Endothelial cell of umbilical vein (primary cell): ENCODE data around the gene BIN1. TPM values are rescaled to one million over a fixed set of nuclear protein-coding genes. Genes with fewer than 3 reads are reported as not detected.

Source experiments
- BruUV-seq: library from RNA; stranded (reverse); fragments of 400-500 nt; replicated peaks from 2 replicates; lab custom pipeline; 2021; lab: Mats Ljungman, UMichigan
- CTCF ChIA-PET: fragments of 300-600, 350-600 bp; sonication (Branson Sonifier 250); formaldehyde crosslinking; loops from one replicate; lab custom pipeline; 2021; ENCODE audit warnings: antibody characterized with exemption, inconsistent platforms; lab: Charles Lee
- POLR2A ChIA-PET: fragments of 300-600, 350-600 bp; sonication (Branson Sonifier 250); formaldehyde crosslinking; loops from one replicate; lab custom pipeline; 2021; ENCODE audit warnings: antibody characterized with exemption, inconsistent platforms; lab: Charles Lee
- DNase-seq: peaks from one replicate; pipeline ENCODE4 v3.0.0-alpha.2; 2011; ENCODE audit warnings: low read depth, low spot score
- FAIRE-seq: peaks from 2 replicates; lab custom pipeline; 2011; peaks lifted over from hg19 to GRCh38; lab: Jason Lieb, UNC
- H2AFZ ChIP-seq: 2 replicates; pipeline ENCODE4 v1.6.0; 2012; ENCODE audit warnings: low read depth, low read length, control low read depth, inconsistent platforms
- H3K27ac ChIP-seq: 2 replicates; pipeline ENCODE4 v1.5.1; 2011; ENCODE audit warnings: low read depth, mild to moderate bottlenecking, control low read depth, low read length, moderate library complexity; ENCODE audit not compliant: insufficient read depth
- H3K27me3 ChIP-seq, 2 experiments: 2 replicates each; pipeline versions ENCODE4 v1.6.0 to v1.6.1; 2011; ENCODE audit warnings: low read length in 2 of 2, mixed read lengths in 1 of 2; ENCODE audit not compliant: control insufficient read depth in 2 of 2, insufficient read depth in 2 of 2
- H3K36me3 ChIP-seq, 2 experiments: 2 replicates in 1 of 2; 3 replicates in 1 of 2; pipeline ENCODE4 v1.5.1; 2011; ENCODE audit warnings: low read length in 2 of 2, mild to moderate bottlenecking in 1 of 2, moderate library complexity in 1 of 2; ENCODE audit not compliant: control insufficient read depth in 2 of 2, insufficient read depth in 2 of 2; ENCODE audit errors: extremely low read depth in 1 of 2
- H3K4me1 ChIP-seq: 3 replicates; pipeline ENCODE4 v1.5.1; 2011; ENCODE audit warnings: mild to moderate bottlenecking, low read length; ENCODE audit not compliant: control insufficient read depth, insufficient read depth; ENCODE audit errors: extremely low read depth
- H3K4me2 ChIP-seq: 2 replicates; pipeline ENCODE4 v1.6.1; 2011; ENCODE audit warnings: low read length, control low read depth, mixed read lengths; ENCODE audit not compliant: insufficient read depth
- H3K4me3 ChIP-seq, 3 experiments: fragments of 200-600 bp in 1 of 3; sonication (generic), shearing (Covaris generic) in 1 of 3; replicated peaks in 1 of 3; 2 replicates each; pipeline ENCODE4 v1.5.1; 2011 to 2016; ENCODE audit warnings: control low read depth in 3 of 3, low read length in 3 of 3, mild to moderate bottlenecking in 2 of 3, inconsistent platforms in 1 of 3, low read depth in 1 of 3, moderate library complexity in 1 of 3; ENCODE audit not compliant: insufficient read depth in 1 of 3
- H3K79me2 ChIP-seq: 2 replicates; pipeline ENCODE4 v1.6.0; 2012; ENCODE audit warnings: low read length, inconsistent platforms; ENCODE audit not compliant: control insufficient read depth, insufficient read depth
- H3K9ac ChIP-seq: replicated peaks from 2 replicates; pipeline ENCODE3; 2011; ENCODE audit warnings: low read length, control low read depth; ENCODE audit not compliant: insufficient read depth; ENCODE audit errors: extremely low read depth
- H3K9me1 ChIP-seq: replicated peaks from 3 replicates; pipeline ENCODE4 v1.6.0; 2011; ENCODE audit warnings: mild to moderate bottlenecking, low read length; ENCODE audit not compliant: control insufficient read depth, insufficient read depth; ENCODE audit errors: extremely low read depth
- H3K9me3 ChIP-seq: replicated peaks from 2 replicates; pipeline ENCODE4 v1.5.1; 2012; ENCODE audit warnings: low read length, inconsistent platforms; ENCODE audit not compliant: control insufficient read depth, insufficient read depth
- H4K20me1 ChIP-seq: replicated peaks from 2 replicates; pipeline ENCODE3; 2011; ENCODE audit warnings: mild to moderate bottlenecking, low read length; ENCODE audit not compliant: control insufficient read depth, insufficient read depth; ENCODE audit errors: extremely low read depth
- CTCF ChIP-seq, 2 donors: IDR thresholded peaks; 1 replicate in 1 of 2; 2 replicates in 1 of 2; pipeline ENCODE4 v1.5.1; 2011; ENCODE audit warnings: low read length in 2 of 2, mild to moderate bottlenecking in 2 of 2, moderate library complexity in 2 of 2, control low read depth in 1 of 2, inconsistent platforms in 1 of 2, low read depth in 1 of 2; ENCODE audit not compliant: insufficient read depth in 1 of 2; ENCODE audit errors: extremely low read depth in 1 of 2
- FOS ChIP-seq: IDR thresholded peaks from 2 replicates; pipeline ENCODE4 v1.6.1; 2011; ENCODE audit warnings: mild to moderate bottlenecking, low read length, moderate library complexity, borderline replicate concordance; ENCODE audit not compliant: insufficient read depth
- JUN ChIP-seq: IDR thresholded peaks from 2 replicates; pipeline ENCODE4 v1.6.1; 2011; ENCODE audit warnings: borderline replicate concordance, low read depth; ENCODE audit not compliant: insufficient read length, insufficient read depth
- MYC ChIP-seq: IDR thresholded peaks from one replicate; pipeline ENCODE4 v1.6.1; 2011; ENCODE audit warnings: mild to moderate bottlenecking, low read depth, low read length
- POLR2A ChIP-seq: IDR thresholded peaks from 2 replicates; pipeline ENCODE4 v1.6.1; 2012; ENCODE audit warnings: low read depth, mild to moderate bottlenecking, control low read depth, low read length
- POLR2AphosphoS5 ChIP-seq: IDR thresholded peaks from 2 replicates; pipeline ENCODE4 v1.6.1; 2012; ENCODE audit warnings: low read depth, mild to moderate bottlenecking, control low read depth, low read length, moderate library complexity; ENCODE audit not compliant: insufficient read depth
- dilution Hi-C: fragments of 300-500 bp; cut with MboI; formaldehyde crosslinking; loops from one replicate; pipeline ENCODE4 v1.15.0; 2019; ENCODE audit warnings: low sequenced_read_pairs; ENCODE audit not compliant: extremely low pct_ligation_motif_present
- intact Hi-C: fragments of 100-400 bp; cut with micrococcal nuclease; formaldehyde crosslinking; loops from one replicate; pipeline ENCODE4 v1.10.0; 2022
- polyA plus RNA-seq, 4 experiments: library from polyadenylated mRNA; depleted of rRNA in 3 of 4; stranded (reverse) in 3 of 4; unstranded in 1 of 4; fragments of >200 nt; gene quantifications; 2 replicates each; pipeline versions ENCODE4 v1.2.1 to v1.2.3, GENCODE V29; 2011 to 2012; ENCODE audit warnings: missing spikeins in 1 of 4
- total RNA-seq: library from RNA; stranded (reverse); gene quantifications from 2 replicates; pipeline ENCODE4 v1.2.3, GENCODE V29; 2021
- TF ChIP-seq, protein P1 (sequence below): IDR thresholded peaks from 2 replicates; pipeline ENCODE4 v1.6.1; 2011; ENCODE audit not compliant: insufficient read depth, insufficient read length

BIN1 gene
- total and polyA plus RNA-seq, 2 donors (not counting 3 experiments of a cell fraction or from before 2014, with no cell fraction given), result 26.3 to 36.9 TPM

GRCh38 chr2:127011796-127012195 lies 95.2 kb downstream of the BIN1 start:
- Histone ChIP-seq H3K36me3 (no peaks in the 10 kb centered on the region), H3K9ac (no peak overlapping the region), H4K20me1 (no peaks in the 10 kb centered on the region), H3K4me3 (no peak overlapping the region), H3K27me3 (peaks cover 4% of the 10 kb centered on the region in 2 experiments), H3K4me1 (peaks cover 11% of the 10 kb centered on the region), H3K9me3 (no peaks in the 10 kb centered on the region), H3K4me2 (no peak overlapping the region), H3K27ac (no peak overlapping the region), H3K9me1 (no peaks in the 10 kb centered on the region), H3K79me2 (no peaks in the 10 kb centered on the region), H2AFZ (no peak overlapping the region)
- DNase-seq (no peak), FAIRE-seq (no peak)
- intact Hi-C loops (no loop called here), dilution Hi-C loops (no loop called here)
- ChIA-PET CTCF (no interaction called here), POLR2A (no interaction called here)
- TF ChIP-seq, protein P1, sequence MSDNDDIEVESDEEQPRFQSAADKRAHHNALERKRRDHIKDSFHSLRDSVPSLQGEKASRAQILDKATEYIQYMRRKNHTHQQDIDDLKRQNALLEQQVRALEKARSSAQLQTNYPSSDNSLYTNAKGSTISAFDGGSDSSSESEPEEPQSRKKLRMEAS, result no peak
- TF ChIP-seq CTCF (IDR thresholded peaks at IDR 0.05; ENCODE audit: extremely low read depth in 1 of 2, insufficient read depth in 1 of 2, low read depth in 1 of 2, low read length in 2 of 2) (no peak), POLR2AphosphoS5 (no peak), MYC (no peak), FOS (no peak), JUN (no peak)
- no TSS peak for BruUV-seq

DNA sequence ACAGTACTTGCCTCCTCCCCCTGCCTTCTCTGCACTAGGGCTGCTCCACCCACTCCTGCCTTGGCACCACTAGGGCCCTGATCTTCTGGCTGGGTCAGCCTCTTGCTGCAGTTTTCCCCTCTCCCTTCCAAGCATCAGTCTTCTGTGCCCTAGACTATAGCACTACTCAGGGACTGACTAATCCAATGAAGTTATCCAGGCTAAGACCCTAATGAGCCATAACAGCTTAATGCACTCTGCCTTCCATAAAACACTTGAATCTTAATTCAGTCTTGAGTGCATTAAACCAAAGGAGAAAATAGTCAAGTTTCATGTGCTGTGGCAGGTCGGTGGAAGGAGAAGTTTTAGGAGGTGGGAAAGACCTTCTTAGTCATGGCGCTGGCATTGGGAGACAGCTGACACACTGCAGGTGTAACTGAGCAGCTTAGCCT lies 95.7 kb downstream of the BIN1 start:
- Histone ChIP-seq H3K27ac (no peak overlapping the region), H3K9me1 (no peaks in the 10 kb centered on the region), H3K9ac (no peak overlapping the region), H3K27me3 (peaks cover 4% of the 10 kb centered on the region in 2 experiments), H4K20me1 (no peaks in the 10 kb centered on the region), H3K4me3 (no peak overlapping the region), H2AFZ (no peak overlapping the region), H3K4me1 (peaks cover 11% of the 10 kb centered on the region), H3K9me3 (no peaks in the 10 kb centered on the region), H3K36me3 (no peaks in the 10 kb centered on the region), H3K4me2 (no peak overlapping the region), H3K79me2 (no peaks in the 10 kb centered on the region)
- TF ChIP-seq FOS, result no peak
- no peak for TF ChIP-seq CTCF (IDR thresholded peaks at IDR 0.05; ENCODE audit: extremely low read depth in 1 of 2, insufficient read depth in 1 of 2, low read depth in 1 of 2, low read length in 2 of 2)
- no peak for TF ChIP-seq MYC
- TF ChIP-seq POLR2A, result no peak
- intact Hi-C loops (no loop called here), dilution Hi-C loops (no loop called here)
- no TSS peak for BruUV-seq
- no peak for FAIRE-seq
- no peak for DNase-seq
- POLR2A ChIA-PET, result no interaction called here
- CTCF ChIA-PET, result no interaction called here
